PC-9 (cell line): Measurements from ENCODE around the gene CYP4Z1.

ENCODE experiments used
- CTCF ChIP-seq: fragments of 200-600 bp; sonication (generic); conservative IDR thresholded peaks from 2 replicates; pipeline ENCODE4 v1.6.1; 2017; ENCODE audit warnings: mixed run types, antibody characterized with exemption, mild to moderate bottlenecking, moderate library complexity
- EZH2 ChIP-seq: fragments of 200-600 bp; sonication (generic); IDR thresholded peaks from 2 replicates; pipeline ENCODE4 v1.8.0; 2017; ENCODE audit warnings: antibody characterized with exemption, low read depth

GRCh38 chr1:47106792-47107191 lies 39.8 kb downstream of the CYP4Z1 start:
- TF ChIP-seq CTCF (no peak), EZH2 (no peak)
